Measurements from ENCODE around the gene CCDC73.

- TF ChIP-seq POLR2A (IDR thresholded peaks at IDR 0.05), result no peak
- TF ChIP-seq, protein P1, sequence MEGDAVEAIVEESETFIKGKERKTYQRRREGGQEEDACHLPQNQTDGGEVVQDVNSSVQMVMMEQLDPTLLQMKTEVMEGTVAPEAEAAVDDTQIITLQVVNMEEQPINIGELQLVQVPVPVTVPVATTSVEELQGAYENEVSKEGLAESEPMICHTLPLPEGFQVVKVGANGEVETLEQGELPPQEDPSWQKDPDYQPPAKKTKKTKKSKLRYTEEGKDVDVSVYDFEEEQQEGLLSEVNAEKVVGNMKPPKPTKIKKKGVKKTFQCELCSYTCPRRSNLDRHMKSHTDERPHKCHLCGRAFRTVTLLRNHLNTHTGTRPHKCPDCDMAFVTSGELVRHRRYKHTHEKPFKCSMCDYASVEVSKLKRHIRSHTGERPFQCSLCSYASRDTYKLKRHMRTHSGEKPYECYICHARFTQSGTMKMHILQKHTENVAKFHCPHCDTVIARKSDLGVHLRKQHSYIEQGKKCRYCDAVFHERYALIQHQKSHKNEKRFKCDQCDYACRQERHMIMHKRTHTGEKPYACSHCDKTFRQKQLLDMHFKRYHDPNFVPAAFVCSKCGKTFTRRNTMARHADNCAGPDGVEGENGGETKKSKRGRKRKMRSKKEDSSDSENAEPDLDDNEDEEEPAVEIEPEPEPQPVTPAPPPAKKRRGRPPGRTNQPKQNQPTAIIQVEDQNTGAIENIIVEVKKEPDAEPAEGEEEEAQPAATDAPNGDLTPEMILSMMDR (IDR thresholded peaks at IDR 0.05), result no peak
Measured at GRCh38 chr11:32843544-32843943, 49.1 kb upstream of the CCDC73 start.

All from right lobe of liver (tissue), 4 donors.